AG20443 (cell line): ENCODE measurements around the gene NAA38.
A peak's percentile ranks its signal among the peaks of the same experiment; 100 is the strongest.

Experiments
- DNase-seq: peaks from one replicate; pipeline ENCODE4 v3.0.0; 2012; ENCODE audit warnings: low spot score, mixed read lengths

NAA38 gene

GRCh38 chr17:7852919-7853690, 4.3 kb downstream of the NAA38 start:
- no peak for DNase-seq

GRCh38 chr17:7852262-7852670, 5.1 kb downstream of the NAA38 start:
- no peak for DNase-seq

DNA sequence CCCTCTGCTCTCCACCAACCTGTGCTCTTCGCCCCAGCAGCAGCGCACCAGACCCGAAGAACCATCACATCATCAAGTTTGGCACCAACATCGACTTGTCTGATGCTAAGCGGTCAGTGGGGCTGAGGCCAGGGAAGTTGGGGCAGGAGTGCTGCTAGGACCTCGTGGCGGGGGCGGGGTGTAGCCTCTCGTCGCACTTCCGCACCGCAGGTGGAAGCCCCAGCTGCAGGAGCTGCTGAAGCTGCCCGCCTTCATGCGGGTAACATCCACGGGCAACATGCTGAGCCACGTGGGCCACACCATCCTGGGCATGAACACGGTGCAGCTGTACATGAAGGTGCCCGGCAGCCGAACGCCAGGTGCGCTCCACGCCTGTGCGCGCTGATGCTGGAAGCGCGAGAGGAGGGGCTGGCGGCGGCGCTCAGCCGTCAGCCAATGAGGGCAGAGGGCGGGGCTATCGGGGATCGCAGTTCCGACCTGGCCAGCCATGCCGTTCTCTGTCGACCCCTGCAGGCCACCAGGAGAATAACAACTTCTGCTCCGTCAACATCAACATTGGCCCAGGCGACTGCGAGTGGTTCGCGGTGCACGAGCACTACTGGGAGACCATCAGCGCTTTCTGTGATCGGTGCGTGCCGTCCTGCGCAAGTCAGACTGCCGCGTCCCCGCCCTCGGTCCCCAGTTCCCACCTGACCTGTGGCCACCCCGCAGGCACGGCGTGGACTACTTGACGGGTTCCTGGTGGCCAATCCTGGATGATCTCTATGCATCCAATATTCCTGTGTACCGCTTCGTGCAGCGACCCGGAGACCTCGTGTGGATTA, 5.7 kb downstream of the NAA38 start:
- peak; percentile 92 for DNase-seq

DNA sequence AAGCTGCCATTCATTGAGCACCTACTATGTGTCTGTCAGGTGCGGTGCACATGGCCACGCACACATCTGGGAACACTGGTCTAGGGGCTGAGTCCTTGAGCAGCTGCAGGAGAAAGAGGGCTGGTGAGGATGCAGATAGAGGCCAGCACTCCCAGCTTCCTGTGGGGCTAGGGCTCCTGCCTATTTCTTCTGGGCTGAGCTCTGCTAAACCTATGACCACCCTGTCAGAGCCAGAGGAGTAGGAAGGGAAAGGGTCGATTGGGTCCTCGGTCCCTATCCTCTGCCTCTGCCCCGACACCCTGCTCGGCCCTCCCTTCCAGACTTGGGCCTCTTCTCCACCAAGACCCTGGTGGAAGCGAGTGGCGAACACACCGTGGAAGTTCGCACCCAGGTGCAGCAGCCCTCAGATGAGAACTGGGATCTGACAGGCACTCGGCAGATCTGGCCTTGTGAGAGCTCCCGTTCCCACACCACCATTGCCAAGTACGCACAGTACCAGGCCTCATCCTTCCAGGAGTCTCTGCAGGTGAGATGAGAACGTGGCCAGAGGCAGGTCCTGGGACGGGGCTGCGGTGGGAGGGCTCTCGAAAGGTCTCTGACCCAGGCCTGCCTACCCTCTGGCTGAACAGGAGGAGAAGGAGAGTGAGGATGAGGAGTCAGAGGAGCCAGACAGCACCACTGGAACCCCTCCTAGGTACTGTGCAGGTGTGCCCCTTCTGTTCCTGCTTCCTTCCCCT, 6.5 kb downstream of the NAA38 start:
- DNase-seq, result no peak

GRCh38 chr17:7849751-7850504, 7.4 kb downstream of the NAA38 start:
- DNase-seq, result no peak

- DNase-seq, result no peak
These were observed 8.1 kb downstream of the NAA38 start for GRCh38 chr17:7849130-7849750.

- no peak for DNase-seq
These were observed 8.6 kb downstream of the NAA38 start for GRCh38 chr17:7848739-7849129.

- no peak for DNase-seq
These were observed 9.2 kb downstream of the NAA38 start for GRCh38 chr17:7848131-7848579.

DNA sequence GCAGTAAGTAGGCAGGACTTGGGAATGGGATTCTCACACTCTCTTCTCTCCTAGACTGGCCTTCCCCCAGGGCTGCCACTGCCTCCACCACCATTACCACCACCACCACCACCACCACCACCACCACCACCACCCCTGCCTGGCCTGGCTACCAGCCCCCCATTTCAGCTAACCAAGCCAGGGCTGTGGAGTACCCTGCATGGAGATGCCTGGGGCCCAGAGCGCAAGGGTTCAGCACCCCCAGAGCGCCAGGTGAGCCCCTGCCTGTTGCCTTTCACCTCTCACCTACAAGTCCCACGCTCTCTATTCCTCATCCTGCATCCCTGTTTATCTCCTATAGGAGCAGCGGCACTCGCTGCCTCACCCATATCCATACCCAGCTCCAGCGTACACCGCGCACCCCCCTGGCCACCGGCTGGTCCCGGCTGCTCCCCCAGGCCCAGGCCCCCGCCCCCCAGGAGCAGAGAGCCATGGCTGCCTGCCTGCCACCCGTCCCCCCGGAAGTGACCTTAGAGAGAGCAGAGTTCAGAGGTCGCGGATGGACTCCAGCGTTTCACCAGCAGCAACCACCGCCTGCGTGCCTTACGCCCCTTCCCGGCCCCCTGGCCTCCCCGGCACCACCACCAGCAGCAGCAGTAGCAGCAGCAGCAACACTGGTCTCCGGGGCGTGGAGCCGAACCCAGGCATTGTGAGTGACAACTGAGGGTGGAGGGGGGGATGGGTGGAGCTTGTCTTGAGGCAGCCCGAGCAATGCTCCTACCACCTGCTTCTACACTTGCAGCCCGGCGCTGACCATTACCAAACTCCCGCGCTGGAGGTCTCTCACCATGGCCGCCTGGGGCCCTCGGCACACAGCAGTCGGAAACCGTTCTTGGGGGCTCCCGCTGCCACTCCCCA, 10.3 kb downstream of the NAA38 start:
- no peak for DNase-seq

GRCh38 chr17:7846063-7846735, 11.2 kb downstream of the NAA38 start:
- no peak for DNase-seq

DNA sequence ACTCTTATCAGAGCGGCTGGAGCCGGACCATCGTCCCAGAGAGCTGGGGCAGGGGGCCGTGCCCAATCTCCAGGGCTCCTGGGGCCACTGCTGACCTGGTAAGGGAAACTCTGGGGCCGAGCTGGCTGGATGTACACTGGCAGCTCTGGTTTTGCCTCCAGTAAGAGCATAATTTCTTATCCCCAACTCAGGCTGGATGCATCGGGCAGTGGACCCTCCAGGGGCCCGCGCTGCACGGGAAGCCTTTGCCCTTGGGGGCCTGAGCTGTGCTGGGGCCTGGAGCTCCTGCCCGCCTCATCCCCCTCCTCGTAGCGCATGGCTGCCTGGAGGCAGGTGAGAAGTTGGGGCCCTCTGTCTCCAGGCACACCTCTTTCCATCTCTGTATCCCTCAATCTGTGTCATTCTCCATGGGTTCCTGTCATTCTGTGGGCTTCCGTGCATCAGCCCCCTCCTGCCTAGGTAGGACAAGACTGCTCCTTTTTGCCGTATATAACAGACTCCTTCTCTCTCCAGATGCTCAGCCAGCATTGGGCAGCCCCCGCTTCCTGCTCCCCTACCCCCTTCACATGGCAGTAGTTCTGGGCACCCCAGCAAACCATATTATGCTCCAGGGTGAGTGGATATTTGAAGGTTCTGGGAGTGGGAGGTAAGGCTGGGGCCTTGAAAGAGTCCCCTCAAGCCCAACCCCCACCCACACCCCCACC, 11.8 kb downstream of the NAA38 start:
- no peak for DNase-seq

GRCh38 chr17:7844292-7845154, 12.8 kb downstream of the NAA38 start:
- DNase-seq, result peak; percentile 91

DNA sequence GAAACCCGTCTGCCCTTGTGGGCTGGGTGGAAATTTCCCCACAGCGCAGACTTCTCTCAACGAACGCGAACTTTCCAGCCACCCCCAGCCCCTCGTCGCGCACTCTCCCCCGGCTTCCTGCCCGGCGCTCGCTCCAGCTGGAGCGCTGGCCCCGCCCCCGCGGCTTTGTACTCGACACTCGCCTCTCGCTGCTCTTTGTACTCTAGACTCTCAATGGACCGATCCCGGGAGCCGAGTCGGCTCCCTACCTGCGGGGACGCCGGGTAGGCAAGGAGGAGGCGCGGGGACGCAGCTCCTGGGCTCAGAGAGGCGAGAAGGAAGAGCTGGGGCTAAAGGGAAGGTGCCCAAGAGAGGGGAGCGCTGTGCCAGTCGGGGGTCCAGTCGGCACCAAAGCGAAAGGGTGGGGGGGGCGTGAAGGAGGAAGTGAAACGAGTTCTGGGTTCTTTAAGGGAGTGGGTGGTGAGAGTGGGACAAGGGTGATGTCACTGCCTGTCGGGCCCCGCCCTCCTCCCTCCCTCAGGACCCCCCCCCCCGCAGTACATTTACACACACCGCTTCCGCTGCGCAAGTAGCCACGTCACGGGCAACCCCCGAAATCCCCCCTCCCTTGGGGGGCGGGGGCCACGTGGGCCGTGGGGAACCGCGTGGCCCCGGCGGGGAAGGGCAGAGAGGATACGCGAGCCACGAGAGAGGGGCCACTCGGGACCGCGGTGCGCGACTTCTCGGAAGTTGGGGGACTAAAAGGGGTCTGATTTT, 13.6 kb downstream of the NAA38 start:
- DNase-seq, result peak; percentile 78

DNA sequence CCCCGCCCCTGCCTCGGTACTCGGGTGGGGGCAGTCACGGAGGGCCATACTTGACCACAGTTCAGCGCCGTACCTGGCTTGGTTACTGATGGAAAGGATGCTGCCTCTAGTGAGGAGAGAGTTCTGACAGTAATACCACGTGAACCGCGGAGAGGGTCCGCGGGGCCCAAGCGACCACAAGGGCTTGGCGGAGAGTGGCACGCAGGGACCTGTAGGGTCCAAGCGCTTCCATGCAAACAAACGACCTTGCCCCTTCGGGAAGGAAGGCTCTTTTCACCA, 14.2 kb downstream of the NAA38 start:
- DNase-seq, result no peak

GRCh38 chr17:7842380-7843256, 14.7 kb downstream of the NAA38 start:
- peak; percentile 67 for DNase-seq

- peak; percentile 87 for DNase-seq
These were observed 15.4 kb downstream of the NAA38 start for GRCh38 chr17:7841915-7842379.
